H9 (cell line): ENCODE measurements around the gene TTC29. TPM values are rescaled to one million over a fixed set of nuclear protein-coding genes. Genes with fewer than 3 reads are reported as not detected.

Experiments used
- DNase-seq: peaks from one replicate; pipeline ENCODE4 v3.0.0-alpha.2; 2017
- H2AFZ ChIP-seq: one replicate; pipeline ENCODE4 v1.6.1; 2013; ENCODE audit warnings: mild to moderate bottlenecking, low read length, control low read depth, moderate library complexity
- H2AK5ac ChIP-seq: 2 replicates; pipeline ENCODE4 v1.6.1; 2013; ENCODE audit warnings: low read length, control low read depth, mixed read lengths; ENCODE audit not compliant: insufficient read length
- H2BK120ac ChIP-seq: one replicate; pipeline ENCODE4 v1.6.1; 2013; ENCODE audit warnings: low read depth, mild to moderate bottlenecking, low read length, control low read depth, inconsistent platforms; ENCODE audit not compliant: poor library complexity, severe bottlenecking
- H2BK12ac ChIP-seq: 2 replicates; pipeline ENCODE4 v1.6.1; 2013; ENCODE audit warnings: low read length, control low read depth, mixed read lengths, low read depth; ENCODE audit not compliant: insufficient read length
- H2BK15ac ChIP-seq: 2 replicates; pipeline ENCODE4 v1.6.1; 2013; ENCODE audit warnings: low read depth, low read length, control low read depth
- H2BK20ac ChIP-seq: one replicate; pipeline ENCODE4 v1.6.1; 2013; ENCODE audit warnings: low read depth, mild to moderate bottlenecking, low read length, control low read depth, inconsistent platforms; ENCODE audit not compliant: poor library complexity, severe bottlenecking
- H2BK5ac ChIP-seq: 2 replicates; pipeline ENCODE4 v1.6.1; 2013; ENCODE audit warnings: low read length, control low read depth, mixed read lengths; ENCODE audit not compliant: insufficient read length
- H3K14ac ChIP-seq: 2 replicates; pipeline ENCODE4 v1.6.1; 2013; ENCODE audit warnings: low read length, control low read depth; ENCODE audit not compliant: insufficient read depth
- H3K18ac ChIP-seq: 2 replicates; pipeline ENCODE4 v1.6.1; 2013; ENCODE audit warnings: low read depth, mild to moderate bottlenecking, mixed read lengths, low read length, control low read depth; ENCODE audit not compliant: insufficient read length
- H3K23ac ChIP-seq: 2 replicates; pipeline ENCODE4 v1.6.1; 2013; ENCODE audit warnings: low read length, control low read depth, mixed read lengths, low read depth; ENCODE audit not compliant: insufficient read length
- H3K23me2 ChIP-seq: 2 replicates; pipeline ENCODE4 v1.6.1; 2013; ENCODE audit warnings: low read depth, mild to moderate bottlenecking, mixed read lengths, low read length, control low read depth; ENCODE audit not compliant: insufficient read length, poor library complexity, severe bottlenecking
- H3K27ac ChIP-seq: 2 replicates; pipeline ENCODE4 v1.5.1; 2013; ENCODE audit warnings: low read length, control low read depth, mixed read lengths, low read depth; ENCODE audit not compliant: insufficient read length
- H3K27me3 ChIP-seq: 2 replicates; pipeline ENCODE4 v1.6.1; 2013; ENCODE audit warnings: low read length, control low read depth, inconsistent platforms; ENCODE audit not compliant: insufficient read depth
- H3K4ac ChIP-seq: 2 replicates; pipeline ENCODE4 v1.6.1; 2013; ENCODE audit warnings: low read depth, mild to moderate bottlenecking, control low read depth, inconsistent platforms, low read length, moderate library complexity
- H3K4me1 ChIP-seq: 2 replicates; pipeline ENCODE4 v1.6.1; 2013; ENCODE audit warnings: low read length, control low read depth, inconsistent platforms; ENCODE audit not compliant: insufficient read depth
- H3K4me2 ChIP-seq: 2 replicates; pipeline ENCODE4 v1.6.1; 2013; ENCODE audit warnings: low read length, control low read depth, mixed read lengths; ENCODE audit not compliant: insufficient read length, insufficient read depth
- H3K56ac ChIP-seq: 2 replicates; pipeline ENCODE4 v1.6.1; 2013; ENCODE audit warnings: low read depth, mild to moderate bottlenecking, mixed read lengths, low read length, control low read depth; ENCODE audit not compliant: insufficient read length
- H3K79me1 ChIP-seq: 2 replicates; pipeline ENCODE4 v1.6.1; 2013; ENCODE audit warnings: low read depth, mild to moderate bottlenecking, moderate library complexity, low read length, control low read depth, inconsistent platforms; ENCODE audit not compliant: insufficient read depth, poor library complexity, severe bottlenecking
- H3K79me2 ChIP-seq: 2 replicates; pipeline ENCODE4 v1.6.1; 2013; ENCODE audit warnings: low read length, control low read depth, inconsistent platforms; ENCODE audit not compliant: insufficient read depth
- H3K9ac ChIP-seq: 2 replicates; pipeline ENCODE4 v1.6.1; 2013; ENCODE audit warnings: low read length, control low read depth, mixed read lengths; ENCODE audit not compliant: insufficient read length; ENCODE audit errors: extremely low read depth
- H3K9me3 ChIP-seq: one replicate; pipeline ENCODE4 v1.6.1; 2013; ENCODE audit warnings: low read depth, low read length, inconsistent platforms; ENCODE audit not compliant: control insufficient read depth
- H3T11ph ChIP-seq: one replicate; pipeline ENCODE4 v1.6.1; 2013; ENCODE audit warnings: mild to moderate bottlenecking, low read length, control low read depth, inconsistent platforms
- H4K20me1 ChIP-seq: one replicate; pipeline ENCODE4 v1.6.1; 2013; ENCODE audit not compliant: control insufficient read depth, insufficient read length, insufficient read depth
- H4K5ac ChIP-seq: 2 replicates; pipeline ENCODE4 v1.6.1; 2013; ENCODE audit warnings: low read depth, mild to moderate bottlenecking, mixed read lengths, low read length, control low read depth; ENCODE audit not compliant: insufficient read length
- H4K8ac ChIP-seq: replicated peaks from 2 replicates; pipeline ENCODE4 v1.6.1; 2013; ENCODE audit warnings: low read length, control low read depth, mixed read lengths, low read depth; ENCODE audit not compliant: insufficient read length
- H4K91ac ChIP-seq: 2 replicates; pipeline ENCODE4 v1.6.1; 2013; ENCODE audit warnings: low read depth, mild to moderate bottlenecking, moderate library complexity, mixed read lengths, low read length, control low read depth; ENCODE audit not compliant: insufficient read length
- H3K27ac Mint-ChIP-seq, 3 experiments: 2 replicates in 2 of 3; 3 replicates in 1 of 3; pipeline ENCODE4 v1.8.0; 2020 to 2021; ENCODE audit warnings: mixed read lengths in 3 of 3, mild to moderate bottlenecking in 1 of 3, moderate library complexity in 1 of 3
- H3K27me3 Mint-ChIP-seq: 2 replicates; pipeline ENCODE4 v1.8.0; 2021; ENCODE audit warnings: low read depth, mild to moderate bottlenecking, moderate library complexity, mixed read lengths
- H3K36me3 Mint-ChIP-seq, 3 experiments: 2 replicates in 2 of 3; 3 replicates in 1 of 3; pipeline ENCODE4 v1.8.0; 2020 to 2021; ENCODE audit warnings: low read depth in 3 of 3, mixed read lengths in 3 of 3; ENCODE audit not compliant: insufficient read depth in 1 of 3
- H3K4me1 Mint-ChIP-seq, 2 experiments: 2 replicates each; pipeline ENCODE4 v1.8.0; 2020; ENCODE audit warnings: mixed read lengths in 2 of 2
- H3K4me3 Mint-ChIP-seq, 2 experiments: 2 replicates in 1 of 2; 3 replicates in 1 of 2; pipeline ENCODE4 v1.8.0; 2020 to 2021; ENCODE audit warnings: mild to moderate bottlenecking in 2 of 2, mixed read lengths in 2 of 2, moderate library complexity in 1 of 2
- H3K9me3 Mint-ChIP-seq, 2 experiments: 2 replicates in 1 of 2; 3 replicates in 1 of 2; pipeline ENCODE4 v1.8.0; 2020; ENCODE audit warnings: mild to moderate bottlenecking in 2 of 2, mixed read lengths in 2 of 2, moderate library complexity in 1 of 2
- CTCF ChIP-seq: fragments of 200-600 bp; sonication (generic); conservative IDR thresholded peaks from 3 replicates; pipeline ENCODE4 v1.8.0; 2021; ENCODE audit warnings: antibody characterized with exemption, mild to moderate bottlenecking
- WGBS: extraction: QIAGEN DNeasy Blood & Tissue Kit; methylation state at CpG from one replicate; pipeline ENCODE4 v1.1.7; 2013; ENCODE audit warnings: missing lambda C conversion rate, low lambda C conversion rate, mixed read lengths; ENCODE audit not compliant: insufficient read length; ENCODE audit errors: extremely low coverage; 5-methylcytosine and 5-hydroxymethylcytosine counted together
- total RNA-seq: library from RNA; stranded (reverse); gene quantifications from 2 replicates; pipeline ENCODE4 v1.2.1, GENCODE V29; 2021

Gene TTC29
- total RNA-seq, 1 experiment from 2014 or later: not detected

- Histone ChIP-seq H4K91ac (no peak overlapping the region), H3K23me2 (no peaks in the 10 kb centered on the region), H3K27me3 (no peaks in the 10 kb centered on the region), H3K4me2 (no peak overlapping the region), H3K18ac (no peak overlapping the region), H3T11ph (no peak overlapping the region), H3K79me1 (no peaks in the 10 kb centered on the region), H3K9ac (no peak overlapping the region), H3K4ac (no peak overlapping the region), H2AFZ (no peak overlapping the region), H4K8ac (no peak overlapping the region), H2BK15ac (no peak overlapping the region), H2BK12ac (no peak overlapping the region), H3K9me3 (no peaks in the 10 kb centered on the region), H2AK5ac (no peak overlapping the region), H3K79me2 (no peaks in the 10 kb centered on the region), H2BK20ac (no peak overlapping the region), H3K23ac (no peak overlapping the region), H2BK120ac (no peak overlapping the region), H4K5ac (no peak overlapping the region), H4K20me1 (no peaks in the 10 kb centered on the region), H2BK5ac (no peak overlapping the region), H3K56ac (no peak overlapping the region), H3K4me1 (no peaks in the 10 kb centered on the region; the same call in 1 of the 2 replicates), H3K14ac (no peak overlapping the region), H3K27ac (no peak overlapping the region)
- TF ChIP-seq CTCF: no peak
- DNase-seq: no peak
- peaks cover 0 to 10% of the 10 kb centered on the region in 2 experiments; a peak in 3 of 4 replicates for H3K4me1 Mint-ChIP-seq
- no peaks in the 10 kb centered on the region for H3K36me3 Mint-ChIP-seq
- WGBS: no CpG with 5 or more reads among the region's 4 CpGs
- no peak overlapping the region for H3K4me3 Mint-ChIP-seq
- H3K27me3 Mint-ChIP-seq: no peaks in the 10 kb centered on the region
- H3K9me3 Mint-ChIP-seq: no peaks in the 10 kb centered on the region
- H3K27ac Mint-ChIP-seq: no peak overlapping the region
Observed at GRCh38 chr4:146978641-146979040, 33.0 kb upstream of the TTC29 start.
